Activated CD4-positive, alpha-beta T cell treated with anti-CD3 and anti-CD28 coated beads, Interleukin-2, amount 50 U/mL, for 16 hours (primary cell): ENCODE data around the gene ACLY.

Experiments
- DNase-seq: peaks from one replicate; pipeline ENCODE4 v3.0.0-alpha.2; 2020

ACLY gene

DNA sequence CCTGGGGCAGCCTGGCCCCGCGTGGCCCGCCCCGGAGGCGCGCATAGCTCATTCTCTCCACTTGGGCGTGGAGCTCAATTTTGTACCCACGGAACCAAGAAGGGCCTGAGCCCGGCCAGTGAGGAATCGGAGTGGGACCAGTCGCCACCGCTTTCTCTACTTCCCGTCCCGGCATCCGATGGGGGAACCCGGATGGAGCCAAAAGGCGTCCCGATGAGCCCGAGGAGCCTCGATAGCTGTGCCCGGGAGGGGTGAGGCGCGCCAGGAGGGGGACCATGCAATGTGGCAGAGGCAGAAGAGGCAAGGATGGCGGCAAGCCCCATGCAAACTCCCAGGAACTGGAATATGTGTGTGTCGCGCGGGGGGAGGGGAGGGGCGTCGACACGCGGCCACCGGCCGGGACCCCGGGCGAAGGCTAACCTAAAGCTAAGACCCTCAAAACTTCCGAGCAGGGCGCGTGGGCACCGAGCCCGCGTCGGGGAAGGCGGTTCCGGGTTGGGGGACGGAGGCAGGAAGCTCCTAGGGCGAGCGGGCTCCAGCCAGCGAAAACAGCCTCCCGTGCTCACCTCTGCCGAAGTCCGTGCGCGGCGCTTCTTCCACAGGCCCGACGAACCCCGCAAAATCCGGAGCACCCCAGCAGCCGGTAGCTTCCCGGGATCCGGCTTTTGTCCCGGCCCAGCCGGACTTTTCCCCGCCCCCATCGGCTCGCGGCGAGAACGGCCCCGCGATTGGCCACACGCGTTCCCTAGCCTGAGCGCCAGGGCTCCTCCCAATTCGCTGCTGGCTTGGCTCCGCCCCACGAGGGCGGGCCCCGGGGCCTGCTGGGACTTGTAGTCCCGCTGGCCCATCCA is at the start of gene ACLY:
ACLY (minus strand) TSS at position 638 of the 851 bp plus-strand sequence. CDS start 5,078 bp downstream, outside the sequence.
- peak; percentile 98 for DNase-seq

DNA sequence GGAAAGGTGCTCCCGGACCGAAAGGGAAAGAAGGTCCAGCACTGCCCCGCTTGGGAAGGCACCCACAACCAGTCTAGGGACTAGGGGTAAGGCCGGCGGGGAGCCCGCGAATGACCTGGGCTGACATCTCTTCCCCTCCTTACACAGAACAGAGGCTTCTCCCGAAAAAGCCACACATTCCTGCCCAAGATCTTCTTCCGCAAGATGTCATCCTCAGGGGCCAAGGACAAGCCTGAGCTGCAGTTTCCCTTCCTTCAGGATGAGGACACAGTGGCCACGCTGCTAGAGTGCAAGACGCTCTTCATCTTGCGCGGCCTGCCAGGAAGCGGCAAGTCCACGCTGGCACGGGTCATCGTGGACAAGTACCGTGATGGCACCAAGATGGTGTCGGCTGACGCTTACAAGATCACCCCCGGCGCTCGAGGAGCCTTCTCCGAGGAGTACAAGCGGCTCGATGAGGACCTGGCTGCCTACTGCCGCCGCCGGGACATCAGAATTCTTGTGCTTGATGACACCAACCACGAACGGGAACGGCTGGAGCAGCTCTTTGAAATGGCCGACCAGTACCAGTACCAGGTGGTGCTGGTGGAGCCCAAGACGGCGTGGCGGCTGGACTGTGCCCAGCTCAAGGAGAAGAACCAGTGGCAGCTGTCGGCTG is 49.3 kb upstream of the ACLY start:
- no peak for DNase-seq

DNA sequence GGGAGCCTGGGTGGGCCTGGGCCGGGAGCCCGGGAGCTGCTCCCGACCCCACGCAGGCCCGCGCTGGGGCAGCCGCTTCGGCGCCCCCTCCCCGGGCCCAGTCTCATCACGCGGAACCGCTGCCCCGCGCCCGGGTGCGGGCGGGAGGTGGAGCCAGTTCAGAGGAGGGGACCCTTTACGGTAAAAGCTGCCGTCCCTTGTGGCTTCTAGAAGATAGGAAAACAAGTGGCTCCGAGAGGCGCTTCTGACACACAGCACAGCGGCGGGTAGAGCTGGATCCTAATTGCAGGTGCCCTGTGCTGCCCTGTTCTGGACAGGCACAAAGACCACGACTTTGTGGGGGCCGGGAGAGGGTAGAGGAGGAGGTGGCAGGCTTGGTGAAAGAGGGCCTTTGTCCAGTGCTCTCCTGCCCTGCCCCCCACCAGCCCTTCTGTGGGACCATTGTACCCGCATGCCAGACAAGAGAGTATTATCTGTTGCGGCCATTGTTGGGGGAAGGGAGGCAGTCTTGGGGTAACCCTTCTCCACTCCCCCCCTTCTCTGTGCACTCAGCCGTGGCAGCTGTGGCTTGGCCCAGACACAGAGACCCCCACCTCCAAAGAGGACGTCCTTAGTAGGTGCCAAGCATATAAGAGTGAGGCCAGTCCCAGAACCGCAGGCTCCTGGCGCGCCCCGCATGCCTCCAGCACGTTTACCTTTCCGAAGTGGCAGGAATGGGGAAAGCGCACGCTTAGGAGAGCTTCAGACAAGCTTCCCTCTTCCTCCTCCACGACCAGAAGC is 48.6 kb upstream of the ACLY start:
- peak; percentile 35 for DNase-seq

DNA sequence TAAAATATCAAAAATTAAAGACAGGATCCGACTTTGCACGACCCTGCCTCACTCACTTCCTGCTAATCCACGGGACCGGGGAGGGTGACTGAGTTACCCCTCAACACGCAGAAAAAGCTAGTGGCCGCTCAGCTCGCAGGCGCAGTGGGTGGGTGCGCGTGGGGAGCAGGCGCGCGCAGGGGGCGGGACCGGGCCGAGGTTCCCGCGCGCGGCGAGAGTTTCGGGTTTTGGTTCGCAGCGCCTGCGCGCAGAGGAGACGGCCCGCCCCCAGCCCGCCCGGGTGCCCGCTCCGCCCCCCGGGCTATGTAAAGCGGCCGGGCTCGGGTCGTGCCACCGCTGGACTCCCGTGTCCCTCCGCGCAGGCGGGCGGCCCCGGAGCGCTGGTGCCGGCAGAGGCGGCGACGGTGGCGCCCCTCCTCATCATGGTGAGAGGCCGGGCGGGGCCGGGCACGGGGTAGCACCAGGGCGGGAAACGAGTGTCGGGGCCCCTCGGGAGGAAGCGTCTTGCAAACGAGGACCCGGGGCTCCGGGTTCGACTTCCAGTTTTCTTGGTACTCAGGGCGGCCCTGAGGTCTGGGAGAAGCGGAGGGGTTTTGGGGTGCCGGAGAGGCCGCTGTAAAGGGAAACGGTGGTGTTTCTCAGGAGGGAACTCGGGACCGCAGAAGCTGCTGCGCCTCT is 47.9 kb upstream of the ACLY start, which contains the start of gene CNP:
CNP (plus strand) TSS at position 333 of the 678 bp plus-strand sequence; CDS start at position 423, 90 bp downstream.
- peak; percentile 90 for DNase-seq

DNA sequence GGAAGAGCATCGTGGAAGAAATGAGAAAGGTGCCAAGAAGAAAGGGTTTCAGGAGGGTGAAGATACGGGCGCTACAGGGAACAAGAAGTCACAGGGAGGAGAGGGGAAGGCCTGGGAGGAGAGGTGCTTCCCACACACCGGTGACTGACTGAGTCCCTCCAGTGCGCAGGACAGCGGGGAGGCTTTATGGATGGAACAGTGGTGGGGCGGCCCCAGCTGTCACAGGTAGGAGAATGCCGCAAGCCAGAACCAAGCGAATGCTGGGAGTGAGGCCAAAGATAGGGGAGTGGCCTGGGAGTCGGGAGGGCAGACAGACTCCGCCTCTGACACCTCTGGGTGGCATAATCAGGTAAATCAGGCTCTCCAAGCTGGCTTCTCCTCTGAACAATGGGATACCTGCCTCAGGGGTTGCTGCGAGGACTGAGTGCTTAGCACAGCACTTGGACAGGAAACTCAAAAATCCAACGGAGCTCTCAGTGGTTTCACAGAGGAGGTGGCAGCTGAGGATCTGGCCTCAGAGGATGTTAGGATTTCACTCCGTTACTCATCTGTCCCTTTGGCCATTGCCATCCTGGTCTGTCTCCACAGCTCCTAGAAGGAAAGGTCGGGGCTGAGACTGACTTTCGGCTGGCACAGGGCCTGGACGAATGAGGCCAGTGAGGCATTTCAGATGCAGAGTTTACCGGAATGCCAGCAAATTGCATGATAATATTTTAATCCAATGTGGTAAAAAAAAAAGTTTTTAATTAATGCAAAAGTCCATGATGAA is 47.1 kb upstream of the ACLY start:
- DNase-seq: peak; percentile 67

DNA sequence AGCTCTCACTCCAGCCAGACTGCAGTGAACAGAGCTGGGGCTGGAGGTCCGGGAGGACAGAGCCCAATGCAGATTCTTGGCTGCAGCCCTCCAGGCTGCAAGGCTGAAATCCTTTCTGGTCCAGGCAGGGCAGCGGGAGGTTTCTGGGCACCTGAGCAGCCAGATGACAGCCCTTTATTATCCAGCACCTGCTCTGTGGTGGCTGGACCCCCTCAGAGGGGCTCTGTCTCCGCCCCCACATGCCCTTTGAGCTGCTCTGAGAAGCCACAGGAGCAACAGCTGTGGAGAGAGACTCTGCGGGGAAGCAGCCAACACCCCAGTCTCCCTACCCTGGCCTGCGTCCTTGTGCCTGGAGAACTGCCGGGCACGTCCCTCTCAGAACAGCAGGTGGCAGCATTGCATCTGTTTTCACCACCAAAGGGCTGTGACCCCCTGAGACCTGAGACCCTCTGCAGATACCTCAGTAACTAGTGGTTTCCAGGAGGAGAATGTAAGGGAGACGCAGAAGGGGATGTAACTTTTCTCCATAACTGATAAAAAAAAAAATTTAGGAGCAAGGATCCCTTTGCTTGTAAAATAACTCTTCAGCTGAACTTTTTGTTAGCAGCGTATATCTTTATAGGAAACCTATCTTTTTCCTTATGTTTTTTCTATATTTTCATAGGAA is 44.1 kb upstream of the ACLY start:
- peak; percentile 72 for DNase-seq

DNA sequence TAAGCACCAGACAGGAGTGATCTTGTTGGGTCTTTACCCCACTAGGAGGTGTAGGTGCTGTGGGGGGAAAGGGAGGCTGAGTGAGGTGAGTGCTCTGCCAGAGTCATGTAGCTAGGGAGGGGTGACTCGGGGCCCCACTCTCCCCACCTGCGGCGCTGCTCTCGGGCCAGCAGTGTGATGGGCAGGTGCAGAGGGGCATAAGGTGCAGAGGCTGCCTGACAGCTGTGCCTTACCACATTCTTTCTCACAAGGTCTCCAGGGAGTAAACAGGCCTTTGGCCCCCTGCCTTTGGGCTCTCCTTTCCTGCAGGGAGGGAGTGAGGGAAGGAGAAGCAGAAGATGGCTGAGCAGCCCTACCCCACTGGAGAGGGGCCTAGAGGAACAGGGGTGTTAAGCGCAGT is 43.4 kb upstream of the ACLY start:
- DNase-seq: no peak

DNA sequence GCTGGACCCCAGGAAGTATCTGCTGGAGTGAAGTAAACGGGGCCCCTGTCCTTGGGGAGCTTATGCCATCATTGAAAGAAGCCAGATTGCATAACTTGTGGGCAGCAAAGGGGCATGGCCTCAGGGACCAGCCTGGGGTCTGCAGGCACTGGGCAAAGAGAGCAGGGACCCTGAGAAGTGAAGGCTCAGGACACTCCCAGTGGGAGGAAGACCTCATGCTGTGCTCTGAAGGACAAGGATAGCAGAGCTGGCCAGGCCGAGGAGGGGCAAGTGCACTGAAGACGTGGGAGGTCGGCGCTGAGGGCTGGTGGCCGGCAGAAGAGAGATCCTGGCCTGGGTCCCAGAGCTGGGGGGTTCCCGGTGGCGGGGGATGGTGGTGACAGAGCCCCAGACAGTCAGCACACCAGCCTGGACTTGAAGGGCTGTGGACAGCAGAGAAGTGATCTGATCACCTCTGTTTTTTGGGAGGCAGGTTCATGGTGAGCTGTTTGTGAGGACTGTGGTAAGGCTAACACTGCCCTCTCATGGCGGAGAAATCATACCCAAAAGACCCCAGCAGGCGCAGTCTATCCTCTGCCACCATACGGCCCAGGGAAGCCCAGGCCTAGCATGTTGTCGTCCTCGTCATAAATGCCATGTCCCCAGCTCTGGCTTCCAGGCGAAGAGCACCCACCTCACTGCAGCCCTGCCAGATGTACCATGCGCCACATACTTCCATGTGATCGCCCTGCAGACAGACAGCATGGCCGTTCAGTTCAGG is 40.8 kb upstream of the ACLY start:
- DNase-seq: no peak

DNA sequence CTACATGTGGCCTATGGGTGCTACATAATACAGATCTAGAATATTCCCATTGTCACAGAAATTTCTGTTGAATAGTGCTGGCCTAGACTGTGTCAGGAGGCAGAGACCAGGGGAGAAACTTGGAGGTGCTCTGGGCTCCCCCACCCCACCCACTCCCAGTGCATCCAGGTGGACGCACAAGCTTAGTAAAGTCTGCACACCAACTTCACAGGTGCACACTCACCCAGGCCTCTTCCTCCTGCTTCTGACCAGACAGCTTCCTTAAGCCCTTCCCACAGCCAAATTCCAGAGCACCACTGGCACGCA is 40.2 kb upstream of the ACLY start:
- DNase-seq: no peak

DNA sequence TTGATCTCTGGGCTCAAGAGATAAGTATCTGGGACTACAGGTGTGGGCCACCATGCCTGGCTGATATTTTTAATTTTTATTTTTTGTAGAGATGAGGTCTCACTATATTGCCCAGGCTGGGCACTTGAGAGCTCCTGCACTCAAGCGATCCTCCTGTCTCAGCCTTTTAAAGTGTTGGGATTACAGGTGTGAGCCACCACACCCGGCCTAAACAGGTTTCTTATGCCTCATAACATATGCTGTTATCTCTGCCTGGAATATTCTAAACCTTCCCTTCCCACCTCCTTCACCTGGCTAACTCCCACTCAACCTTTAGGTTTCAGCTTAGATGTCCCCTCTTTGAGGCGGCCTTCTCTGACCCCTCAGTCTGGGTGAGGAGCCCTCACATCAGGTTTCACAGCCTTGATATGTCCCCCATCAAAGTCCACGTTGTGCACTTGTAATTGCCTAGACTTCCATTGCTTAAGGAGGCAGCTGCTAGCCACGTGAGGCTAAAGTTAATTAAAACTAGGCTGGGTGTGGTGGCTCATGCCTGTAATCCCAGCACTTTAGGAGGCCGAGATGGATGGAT is 39.2 kb upstream of the ACLY start:
- DNase-seq: no peak

DNA sequence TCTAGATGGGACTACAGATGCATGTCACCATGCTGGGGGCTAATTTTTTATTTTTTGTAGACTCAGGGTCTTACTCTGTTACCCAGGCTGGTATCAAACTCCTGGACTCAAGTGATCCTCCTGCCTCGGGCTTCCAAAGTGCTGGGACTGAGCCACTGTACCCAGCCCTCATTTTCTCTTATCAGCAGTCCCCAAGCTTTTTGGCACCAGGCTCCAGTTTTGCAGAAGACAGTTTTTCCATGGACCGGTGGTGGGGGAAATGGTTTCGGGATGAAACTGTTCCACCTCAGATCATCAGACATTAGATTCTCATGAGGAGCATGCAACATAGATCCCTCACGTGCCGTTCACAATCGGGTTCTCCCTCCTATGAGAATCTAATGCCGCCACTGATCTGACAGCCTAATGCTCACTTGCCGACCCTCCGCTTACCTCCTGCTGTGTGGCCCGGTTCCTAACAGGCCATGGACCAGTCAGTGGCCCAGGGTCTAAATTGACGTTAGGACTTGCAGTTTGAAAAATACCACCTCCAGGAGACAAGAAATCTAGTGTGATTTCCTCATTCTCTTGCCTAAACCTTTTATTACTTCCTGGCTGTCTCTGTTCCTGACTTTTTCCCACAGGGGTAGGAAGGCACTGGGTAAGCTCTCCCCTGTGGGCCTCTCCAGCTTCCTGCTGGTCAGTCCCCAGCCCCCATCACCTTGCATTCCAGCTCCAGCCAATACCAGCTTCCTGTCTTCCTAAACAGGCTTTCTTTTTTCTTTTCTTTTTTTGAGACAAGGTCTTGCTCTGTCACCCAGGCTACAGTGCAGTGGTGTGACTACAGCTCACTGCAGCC is 38.5 kb upstream of the ACLY start:
- no peak for DNase-seq

DNA sequence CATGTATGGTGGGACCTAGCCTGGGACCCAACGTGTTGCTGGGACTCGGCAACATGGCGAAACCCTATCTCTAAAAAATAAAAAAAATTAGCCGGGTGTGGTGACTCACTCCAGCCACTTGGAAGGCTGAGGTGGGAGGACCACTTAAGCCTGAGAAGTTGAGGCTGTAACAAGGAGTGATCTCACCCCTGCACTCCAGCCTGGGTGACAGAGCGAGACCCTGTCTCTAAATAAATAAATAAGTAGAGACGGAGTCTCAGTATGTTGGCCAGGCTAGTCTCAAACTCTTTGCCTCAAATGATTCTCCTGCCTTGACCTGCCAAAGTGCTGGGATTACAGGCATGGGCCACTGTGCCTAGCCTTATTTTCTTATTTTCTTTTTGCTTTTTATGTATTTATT is 37.8 kb upstream of the ACLY start:
- no peak for DNase-seq

DNA sequence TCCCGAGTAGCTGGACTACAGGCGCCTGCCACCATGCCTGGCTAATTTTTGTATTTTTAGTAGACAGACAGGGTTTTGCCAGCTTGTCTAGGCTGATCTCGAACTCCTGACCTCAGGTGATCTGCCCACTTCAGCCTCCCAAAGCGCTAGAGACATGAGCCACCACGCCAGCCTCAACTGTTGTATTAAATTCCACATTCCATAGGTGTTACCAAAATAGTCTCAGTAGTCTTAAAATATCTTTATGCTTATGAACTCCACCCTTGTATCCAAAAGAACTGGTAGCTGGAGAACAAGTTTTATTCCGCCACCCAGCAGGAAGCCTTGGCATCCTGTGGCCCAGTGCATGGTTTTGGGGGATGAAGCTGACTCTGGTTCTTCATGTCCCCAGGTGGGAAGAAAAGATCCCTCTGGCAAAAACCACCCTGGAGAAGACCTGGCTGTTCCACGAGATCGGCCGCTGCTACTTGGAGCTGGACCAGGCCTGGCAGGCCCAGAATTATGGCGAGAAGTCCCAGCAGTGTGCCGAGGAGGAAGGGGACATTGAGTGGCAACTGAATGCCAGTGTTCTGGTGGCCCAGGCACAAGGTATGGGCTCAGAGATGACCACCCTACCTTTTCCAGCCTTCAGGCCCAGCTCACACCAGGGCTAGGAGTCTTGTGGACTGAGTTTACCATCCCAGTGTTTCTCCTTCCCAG is 30.2 kb upstream of the ACLY start:
- no peak for DNase-seq

DNA sequence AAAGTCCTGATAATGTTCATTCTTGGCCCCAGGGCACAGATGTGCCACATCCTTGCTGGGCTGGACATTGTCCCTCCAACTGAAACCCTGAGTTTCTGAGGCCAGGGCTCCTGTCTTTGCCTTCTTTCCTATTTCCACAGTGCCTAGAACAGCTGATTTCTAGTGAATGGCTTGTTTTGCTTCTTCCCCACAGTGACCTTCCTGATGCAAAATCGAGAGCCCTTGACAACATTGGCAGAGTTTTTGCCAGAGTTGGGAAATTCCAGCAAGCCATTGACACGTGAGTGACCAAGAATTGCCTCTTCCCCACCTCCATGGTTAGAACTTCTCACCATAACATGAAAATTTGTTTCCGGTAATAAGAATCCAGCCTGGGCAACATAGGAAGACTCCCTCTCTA is 26.2 kb upstream of the ACLY start:
- no peak for DNase-seq

DNA sequence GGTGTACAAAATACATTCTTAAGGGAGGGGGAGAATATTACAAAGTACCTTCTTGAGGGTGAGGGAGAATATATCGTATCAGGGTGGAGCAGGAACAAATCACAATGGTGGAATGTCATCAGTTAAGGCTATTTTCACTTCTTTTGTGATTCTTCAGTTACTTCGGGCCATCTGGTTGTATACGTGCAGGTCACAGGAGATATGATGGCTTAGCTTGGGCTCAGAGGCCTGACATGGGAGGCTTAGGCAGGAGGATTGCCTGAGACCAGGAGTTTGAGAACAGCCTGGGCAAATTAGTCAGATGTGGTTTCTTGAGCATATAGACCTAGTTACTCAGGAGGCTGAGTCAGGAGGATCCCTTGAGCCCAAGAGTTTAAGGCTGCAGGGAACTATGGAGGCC is 24.7 kb upstream of the ACLY start:
- DNase-seq: no peak

DNA sequence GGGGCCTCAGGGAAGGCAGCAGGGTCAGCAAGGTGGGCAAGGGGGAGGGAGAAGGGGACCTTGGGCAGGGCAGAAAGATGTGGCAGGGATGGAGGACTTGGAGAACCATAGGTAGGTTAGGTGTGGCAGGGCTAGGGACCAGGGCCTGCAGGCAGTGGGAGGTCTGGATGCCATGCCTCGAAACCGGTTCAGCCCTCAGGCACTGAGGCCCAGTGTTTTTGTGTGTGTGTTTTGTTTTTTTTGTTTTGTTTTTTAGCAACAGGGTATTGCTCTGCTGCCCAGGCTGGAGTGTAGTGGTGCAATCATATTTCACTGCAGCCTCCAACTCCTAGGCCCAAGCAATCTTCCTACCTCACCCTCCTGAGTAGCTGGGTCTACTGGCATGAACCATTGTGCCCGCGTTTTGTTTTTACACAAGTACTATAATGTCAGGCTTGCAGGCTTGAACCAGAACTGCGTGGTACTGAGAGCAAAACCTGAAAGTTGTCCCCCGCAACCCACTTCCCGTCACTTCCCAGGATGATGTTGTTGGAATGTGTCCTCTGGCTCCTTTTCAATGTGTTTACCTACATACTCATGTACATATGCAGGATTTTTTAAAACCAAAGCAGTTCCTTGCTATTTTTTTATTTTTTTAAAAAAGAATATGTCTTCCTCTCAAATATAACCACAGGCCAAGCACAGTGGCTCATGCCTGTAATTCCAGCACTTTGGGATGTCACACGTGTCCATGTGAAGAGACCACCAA is 24.0 kb upstream of the ACLY start:
- DNase-seq: no peak

DNA sequence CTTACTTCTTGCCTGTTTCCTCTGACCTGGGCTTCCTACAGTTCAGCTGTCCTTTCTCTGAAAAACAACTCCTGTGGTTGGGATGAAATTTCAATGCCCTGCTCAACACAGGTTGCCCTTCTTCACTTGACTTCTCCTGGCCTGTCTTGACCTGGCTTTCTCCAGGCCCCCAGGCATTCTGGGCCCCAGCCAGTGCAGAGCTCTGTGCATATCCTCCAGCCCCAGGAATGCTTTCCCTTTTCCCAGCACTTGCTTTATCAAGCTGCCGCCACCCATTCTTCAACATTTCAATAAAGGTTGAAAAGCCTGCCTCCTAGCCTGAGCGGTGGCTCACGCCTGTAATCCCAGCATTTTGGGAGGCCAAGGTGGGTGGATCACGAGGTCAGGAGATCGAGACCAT is 22.4 kb upstream of the ACLY start:
- no peak for DNase-seq

DNA sequence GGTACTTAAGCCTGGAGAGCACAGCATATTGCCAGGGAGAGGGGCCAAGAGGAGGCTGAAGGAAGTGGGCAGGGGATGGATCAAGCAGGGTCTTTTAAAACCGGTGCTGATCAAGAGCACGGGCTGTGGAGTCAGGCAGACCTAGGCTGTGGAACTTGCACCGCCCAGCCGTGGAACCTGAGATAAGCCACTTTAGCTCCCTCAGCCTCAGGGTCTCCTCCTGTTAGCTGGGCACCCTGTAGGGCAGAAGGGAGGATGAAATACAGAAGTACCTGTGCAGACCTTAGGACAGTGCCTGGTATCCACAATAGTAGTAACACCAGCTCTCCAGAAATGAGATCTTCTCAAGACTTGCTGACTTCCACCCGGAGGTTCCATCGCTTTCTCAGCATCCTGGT is 20.9 kb upstream of the ACLY start:
- DNase-seq: no peak
